HG02763 (cell line): ENCODE measurements around the gene SHBG.
A peak's percentile ranks its signal among the peaks of the same experiment; 100 is the strongest.
"Not testable (repeated sequence)": the region's sequence is repeated elsewhere in the genome, so short reads cannot be mapped to it uniquely, and the experiment has no call there.

ENCODE experiments used
- ATAC-seq: cut with Tn5 transposase; IDR thresholded peaks from one replicate; pipeline ENCODE4 v1.9.1; 2021; ENCODE audit warnings: mild to moderate bottlenecking, moderate library complexity; ENCODE audit not compliant: unreplicated experiment

The SHBG gene

GRCh38 chr17:7611635-7612293 lies 18.2 kb upstream of the SHBG start:
- ATAC-seq, result no peak

- ATAC-seq, result no peak
Observed at GRCh38 chr17:7612294-7612640, 17.7 kb upstream of the SHBG start.

- ATAC-seq, result no peak
Observed at GRCh38 chr17:7613769-7614424, 16.0 kb upstream of the SHBG start.

GRCh38 chr17:7614425-7615264 lies 15.3 kb upstream of the SHBG start, which contains the start of gene FXR2:
FXR2 (minus strand) TSS chr17:7614897; CDS start chr17:7614532, 365 bp downstream.
- peak; percentile 85 for ATAC-seq

GRCh38 chr17:7615265-7615747 lies 14.6 kb upstream of the SHBG start:
- no peak for ATAC-seq

GRCh38 chr17:7618608-7619007 lies 11.3 kb upstream of the SHBG start:
- no peak for ATAC-seq

DNA sequence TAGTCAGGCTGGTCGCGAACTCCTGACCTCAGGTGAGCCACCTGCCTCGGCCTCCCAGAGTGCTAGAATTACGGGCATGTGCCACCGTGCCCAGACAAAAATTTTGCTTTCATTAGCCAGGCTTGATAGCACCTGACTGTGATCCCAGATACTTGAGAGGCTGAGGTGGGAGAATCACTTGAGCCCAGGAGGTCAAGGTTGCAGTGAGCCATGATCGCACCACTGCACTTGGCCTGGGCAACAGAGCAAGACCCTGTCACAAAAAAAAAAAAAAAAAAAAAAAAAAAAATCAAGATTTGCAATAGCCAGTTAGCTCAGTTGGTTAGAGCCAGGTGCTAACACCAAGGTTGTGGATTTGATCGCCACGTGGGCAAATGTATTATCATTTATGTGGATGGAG lies 9.1 kb upstream of the SHBG start:
- no peak for ATAC-seq

GRCh38 chr17:7623661-7624060 lies 6.3 kb upstream of the SHBG start:
- ATAC-seq, result no peak

DNA sequence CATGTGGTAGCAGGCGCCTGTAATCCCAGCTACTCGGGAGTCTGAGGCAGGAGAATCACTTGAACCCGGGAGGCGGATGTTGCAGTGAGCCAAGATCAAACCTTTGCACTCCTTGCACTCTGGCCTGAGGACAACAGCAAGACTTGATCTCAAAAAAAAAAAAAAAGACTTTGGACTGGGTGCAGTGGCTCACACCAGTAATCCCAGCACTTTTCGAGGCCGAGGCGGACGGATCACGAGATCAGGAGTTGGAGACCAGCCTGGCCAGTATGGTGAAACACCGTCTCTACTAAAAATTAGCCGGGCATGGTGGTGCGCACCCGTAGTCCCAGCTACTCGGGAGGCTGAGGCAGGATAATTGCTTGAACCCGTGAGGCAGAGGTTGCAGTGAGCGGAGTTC lies 4.2 kb upstream of the SHBG start:
- not testable (repeated sequence) for ATAC-seq

DNA sequence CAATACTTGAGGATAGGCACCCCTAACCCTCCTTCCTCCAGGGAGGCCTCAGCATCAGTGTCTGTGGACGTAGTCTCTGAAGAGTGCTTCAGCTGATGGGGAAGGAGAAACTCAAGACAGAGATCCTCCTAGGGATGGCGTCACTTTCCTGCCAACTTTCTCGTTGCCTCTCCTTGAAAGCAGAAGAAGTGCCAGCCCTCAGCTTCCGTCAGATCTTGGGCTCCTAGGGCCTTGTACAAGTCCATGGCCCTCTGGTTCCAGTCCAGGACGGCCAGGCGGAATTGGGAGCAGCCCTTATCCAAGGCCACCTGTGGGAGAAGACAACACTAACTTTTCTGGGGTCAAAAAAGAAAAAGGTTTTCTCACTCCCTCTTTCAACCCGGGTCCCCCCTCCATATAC lies 3.6 kb upstream of the SHBG start:
- no peak for ATAC-seq

DNA sequence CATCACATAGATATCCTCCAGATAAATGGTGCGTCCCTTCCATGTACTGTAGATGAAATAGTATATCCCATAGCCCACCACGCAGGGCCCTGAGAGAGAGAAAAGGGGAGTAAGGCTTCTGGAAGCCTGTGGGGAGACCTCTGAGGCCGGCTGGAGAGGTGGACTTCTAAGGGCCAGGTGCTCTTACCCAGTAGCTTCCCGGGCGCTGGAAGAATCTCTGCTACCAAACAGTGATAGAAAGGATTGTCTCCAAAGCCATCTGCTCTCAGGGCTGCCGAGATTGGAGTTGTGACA lies 3.0 kb upstream of the SHBG start:
- ATAC-seq, result no peak

DNA sequence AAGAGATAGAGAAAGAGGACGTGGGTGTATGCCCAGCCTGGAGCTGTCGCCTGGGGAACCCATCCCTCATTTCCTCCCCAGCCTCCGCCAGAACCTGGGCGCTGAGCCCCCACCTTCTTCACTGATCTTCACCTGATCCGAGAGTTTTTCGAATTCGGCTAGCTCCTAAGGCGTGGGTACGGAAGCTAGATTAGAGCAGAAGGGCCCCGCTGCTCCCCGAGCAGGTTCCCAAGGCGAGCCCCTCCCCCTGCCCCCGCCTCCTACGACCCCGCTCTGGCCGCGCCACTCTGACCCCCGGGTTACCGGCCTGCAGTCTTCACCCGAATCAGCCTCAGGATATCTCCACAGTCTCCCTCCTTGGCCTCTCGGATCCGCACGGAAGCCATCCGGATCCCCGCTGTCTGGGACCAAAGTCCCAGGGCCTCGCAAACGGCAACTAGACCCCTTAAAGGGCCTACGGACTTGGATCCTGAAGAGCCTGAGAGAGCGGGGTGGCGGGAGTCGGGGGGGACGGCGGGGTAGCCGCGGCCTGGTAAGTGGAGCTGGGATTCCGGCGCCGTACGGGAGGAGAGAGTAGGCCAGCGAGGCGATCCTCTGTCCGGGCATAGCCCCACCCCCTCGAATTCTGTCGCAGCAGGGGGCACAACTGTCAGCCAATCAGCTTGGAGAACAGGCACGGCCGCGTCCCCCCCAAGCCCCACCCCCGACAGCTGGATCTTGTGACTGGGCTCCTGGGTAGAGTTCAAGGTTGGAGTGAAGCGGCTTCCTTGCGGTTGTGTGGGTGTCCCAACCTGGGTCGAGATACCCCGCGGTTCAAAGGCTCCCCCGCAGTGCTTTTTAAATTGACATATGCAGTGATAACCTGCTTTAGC lies 2.4 kb upstream of the SHBG start, which contains the start of gene SAT2:
TSS of gene SAT2 (minus strand) at position 572 of the 872 bp plus-strand sequence. CDS start at position 386, 186 bp downstream.
- peak; percentile 85 for ATAC-seq

GRCh38 chr17:7631398-7632380 lies 1.8 kb downstream of the SHBG start:
- no peak for ATAC-seq

GRCh38 chr17:7632492-7632894 lies 2.6 kb downstream of the SHBG start:
- no peak for ATAC-seq

- no peak for ATAC-seq
Observed at GRCh38 chr17:7633093-7633492, 3.2 kb downstream of the SHBG start.

- ATAC-seq, result no peak
Observed at GRCh38 chr17:7634384-7634783, 4.4 kb downstream of the SHBG start.

- no peak for ATAC-seq
Observed at GRCh38 chr17:7636163-7636562, 6.2 kb downstream of the SHBG start.

DNA sequence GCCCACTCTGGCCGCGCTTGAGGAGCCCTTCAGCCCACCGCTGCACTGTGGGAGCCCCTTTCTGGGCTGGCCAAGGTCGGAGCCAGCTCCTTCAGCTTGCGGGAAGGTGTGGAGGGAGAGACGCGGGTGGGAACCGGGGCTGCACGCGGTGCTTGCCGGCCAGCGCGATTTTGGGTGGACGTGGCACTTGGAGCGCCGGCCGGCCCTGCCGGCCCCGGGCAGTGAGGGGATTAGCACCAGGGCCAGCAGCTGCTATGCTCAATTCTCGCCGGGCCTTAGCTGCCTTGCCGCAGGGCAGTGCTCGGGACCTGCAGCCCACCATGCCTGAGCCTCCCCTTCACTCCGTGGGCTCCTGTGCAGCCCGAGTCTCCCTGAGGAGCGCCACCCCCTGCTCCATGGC lies 10.8 kb downstream of the SHBG start:
- no peak for ATAC-seq

DNA sequence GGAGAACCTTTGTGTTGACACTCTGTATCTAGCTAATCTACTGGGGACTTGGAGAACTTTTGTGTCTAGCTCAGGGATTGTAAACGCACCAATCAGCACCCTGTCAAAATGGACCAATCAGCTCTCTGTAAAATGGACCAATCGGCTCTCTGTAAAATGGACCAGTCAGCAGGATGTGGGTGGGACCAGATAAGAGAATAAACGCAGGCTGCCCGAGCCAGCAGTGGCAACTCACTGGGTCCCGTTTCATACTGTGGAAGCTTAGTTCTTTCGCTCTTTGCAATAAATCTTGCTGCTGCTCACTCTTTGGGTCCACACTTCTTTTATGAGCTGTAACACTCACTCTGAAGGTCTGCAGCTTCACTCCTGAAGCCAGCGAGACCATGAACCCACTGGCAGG lies 11.7 kb downstream of the SHBG start:
- ATAC-seq, result not testable (repeated sequence)

DNA sequence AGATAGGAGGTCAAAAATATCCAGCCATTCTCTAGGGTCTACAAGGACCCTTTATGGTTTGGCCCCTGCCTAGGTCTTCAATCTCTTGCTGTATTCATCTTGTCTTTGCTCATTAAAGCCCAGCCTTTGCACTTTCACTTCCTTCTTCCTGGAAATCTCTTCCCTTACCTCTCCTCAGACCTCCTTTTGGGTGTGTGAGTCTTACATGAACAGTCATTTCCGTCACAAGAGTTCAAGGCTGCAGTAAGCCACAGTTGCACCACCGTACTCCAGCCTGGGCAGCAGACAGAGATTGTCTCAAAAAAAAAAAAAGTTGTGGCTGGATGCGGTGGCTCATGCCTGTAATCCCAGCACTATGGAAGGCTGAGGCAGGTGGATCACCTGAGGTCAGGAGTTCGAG lies 14.8 kb downstream of the SHBG start:
- no peak for ATAC-seq
